ENCODE measurements around the gene CEMIP.

DNA sequence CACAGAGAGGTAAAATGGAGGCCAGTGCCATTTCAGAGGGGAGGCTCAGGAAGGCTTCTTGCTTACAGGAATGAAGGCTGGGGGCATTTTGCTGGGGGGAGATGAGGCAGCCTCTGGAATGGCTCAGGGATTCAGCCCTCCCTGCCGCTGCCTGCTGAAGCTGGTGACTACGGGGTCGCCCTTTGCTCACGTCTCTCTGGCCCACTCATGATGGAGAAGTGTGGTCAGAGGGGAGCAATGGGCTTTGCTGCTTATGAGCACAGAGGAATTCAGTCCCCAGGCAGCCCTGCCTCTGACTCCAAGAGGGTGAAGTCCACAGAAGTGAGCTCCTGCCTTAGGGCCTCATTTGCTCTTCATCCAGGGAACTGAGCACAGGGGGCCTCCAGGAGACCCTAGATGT lies 170.6 kb downstream of the CEMIP start:
- TF ChIP-seq, protein P1, sequence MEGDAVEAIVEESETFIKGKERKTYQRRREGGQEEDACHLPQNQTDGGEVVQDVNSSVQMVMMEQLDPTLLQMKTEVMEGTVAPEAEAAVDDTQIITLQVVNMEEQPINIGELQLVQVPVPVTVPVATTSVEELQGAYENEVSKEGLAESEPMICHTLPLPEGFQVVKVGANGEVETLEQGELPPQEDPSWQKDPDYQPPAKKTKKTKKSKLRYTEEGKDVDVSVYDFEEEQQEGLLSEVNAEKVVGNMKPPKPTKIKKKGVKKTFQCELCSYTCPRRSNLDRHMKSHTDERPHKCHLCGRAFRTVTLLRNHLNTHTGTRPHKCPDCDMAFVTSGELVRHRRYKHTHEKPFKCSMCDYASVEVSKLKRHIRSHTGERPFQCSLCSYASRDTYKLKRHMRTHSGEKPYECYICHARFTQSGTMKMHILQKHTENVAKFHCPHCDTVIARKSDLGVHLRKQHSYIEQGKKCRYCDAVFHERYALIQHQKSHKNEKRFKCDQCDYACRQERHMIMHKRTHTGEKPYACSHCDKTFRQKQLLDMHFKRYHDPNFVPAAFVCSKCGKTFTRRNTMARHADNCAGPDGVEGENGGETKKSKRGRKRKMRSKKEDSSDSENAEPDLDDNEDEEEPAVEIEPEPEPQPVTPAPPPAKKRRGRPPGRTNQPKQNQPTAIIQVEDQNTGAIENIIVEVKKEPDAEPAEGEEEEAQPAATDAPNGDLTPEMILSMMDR (IDR thresholded peaks at IDR 0.05; ENCODE audit: control extremely low read depth in 1 of 3, insufficient read depth in 1 of 3, low read depth in 1 of 3, low read length in 3 of 3) = no peak
- no peak for TF ChIP-seq EP300 (IDR thresholded peaks at IDR 0.05; ENCODE audit: borderline replicate concordance in 1 of 2, low read depth in 2 of 2, low read length in 2 of 2)
- no peak for TF ChIP-seq KDM4A (IDR thresholded peaks at IDR 0.05; ENCODE audit: low read depth, low read length, severe bottlenecking)
- no peak for TF ChIP-seq PHF8 (conservative IDR thresholded peaks at IDR 0.05; ENCODE audit: low read depth, low read length)
- no peak for TF ChIP-seq RFX5 (IDR thresholded peaks at IDR 0.05; ENCODE audit: borderline replicate concordance, low read depth, low read length)
